Adipocyte (in vitro differentiated cells): ENCODE measurements around the gene RASGEF1C.

Experiments used
- DNase-seq: peaks from one replicate; pipeline ENCODE4 v3.0.0-alpha.2; 2015; ENCODE audit warnings: low read depth
- H3K27me3 ChIP-seq: replicated peaks from 2 replicates; pipeline ENCODE4 v1.7.0; 2013; ENCODE audit warnings: mild to moderate bottlenecking, low read length, moderate library complexity; ENCODE audit not compliant: control insufficient read depth, insufficient read depth
- H3K36me3 ChIP-seq: 2 replicates; pipeline ENCODE4 v1.7.0; 2013; ENCODE audit warnings: low read length, mild to moderate bottlenecking, moderate library complexity; ENCODE audit not compliant: control insufficient read depth, insufficient read depth, severe bottlenecking
- H3K4me1 ChIP-seq: 2 replicates; pipeline ENCODE4 v1.7.0; 2013; ENCODE audit warnings: mild to moderate bottlenecking, low read length, moderate library complexity; ENCODE audit not compliant: control insufficient read depth, insufficient read depth
- H3K4me3 ChIP-seq: 2 replicates; pipeline ENCODE4 v1.7.0; 2013; ENCODE audit warnings: mild to moderate bottlenecking, low read length, moderate library complexity
- H3K9ac ChIP-seq: 2 replicates; pipeline ENCODE4 v1.7.0; 2013; ENCODE audit warnings: mild to moderate bottlenecking, low read length, moderate library complexity
- H3K9me3 ChIP-seq: 2 replicates; pipeline ENCODE4 v1.7.0; 2013; ENCODE audit warnings: mild to moderate bottlenecking, low read length, moderate library complexity; ENCODE audit not compliant: control insufficient read depth

The RASGEF1C gene

GRCh38 chr5:180100621-180101450 is 108.2 kb downstream of the RASGEF1C start:
- Histone ChIP-seq H3K27me3 (peaks cover 14% of the 10 kb centered on the region), H3K9me3 (peaks cover 2% of the 10 kb centered on the region), H3K36me3 (no peaks in the 10 kb centered on the region), H3K9ac (no peak overlapping the region), H3K4me3 (no peak overlapping the region), H3K4me1 (no peaks in the 10 kb centered on the region)
- DNase-seq = no peak

GRCh38 chr5:180099733-180100611 is 109.0 kb downstream of the RASGEF1C start:
- DNase-seq = no peak
- H3K4me3 ChIP-seq = no peak overlapping the region
- peaks cover 18% of the 10 kb centered on the region for H3K27me3 ChIP-seq
- no peaks in the 10 kb centered on the region for H3K4me1 ChIP-seq
- H3K9ac ChIP-seq = no peak overlapping the region
- no peaks in the 10 kb centered on the region for H3K9me3 ChIP-seq
- no peaks in the 10 kb centered on the region for H3K36me3 ChIP-seq

- Histone ChIP-seq H3K27me3 (peaks cover 18% of the 10 kb centered on the region), H3K9ac (no peak overlapping the region), H3K4me1 (no peaks in the 10 kb centered on the region), H3K4me3 (no peak overlapping the region), H3K36me3 (no peaks in the 10 kb centered on the region), H3K9me3 (no peaks in the 10 kb centered on the region)
- no peak for DNase-seq
Measured at GRCh38 chr5:180098991-180099732, 109.8 kb downstream of the RASGEF1C start.

GRCh38 chr5:180098526-180098925 is 110.5 kb downstream of the RASGEF1C start:
- no peaks in the 10 kb centered on the region for H3K36me3 ChIP-seq
- DNase-seq = no peak
- no peaks in the 10 kb centered on the region for H3K4me1 ChIP-seq
- H3K4me3 ChIP-seq = no peak overlapping the region
- no peak overlapping the region for H3K9ac ChIP-seq
- peaks cover 18% of the 10 kb centered on the region for H3K27me3 ChIP-seq
- no peaks in the 10 kb centered on the region for H3K9me3 ChIP-seq

- Histone ChIP-seq H3K9me3 (no peaks in the 10 kb centered on the region), H3K4me1 (no peaks in the 10 kb centered on the region), H3K27me3 (peaks cover 18% of the 10 kb centered on the region), H3K4me3 (no peak overlapping the region), H3K9ac (no peak overlapping the region), H3K36me3 (no peaks in the 10 kb centered on the region)
- DNase-seq = no peak
Measured at GRCh38 chr5:180097926-180098325, 111.1 kb downstream of the RASGEF1C start.

- Histone ChIP-seq H3K9ac (no peak overlapping the region), H3K36me3 (no peaks in the 10 kb centered on the region), H3K27me3 (peaks cover 18% of the 10 kb centered on the region), H3K9me3 (no peaks in the 10 kb centered on the region), H3K4me1 (no peaks in the 10 kb centered on the region), H3K4me3 (no peak overlapping the region)
- DNase-seq = no peak
Measured at GRCh38 chr5:180097163-180097894, 111.7 kb downstream of the RASGEF1C start.

GRCh38 chr5:180096616-180097015 is 112.4 kb downstream of the RASGEF1C start:
- Histone ChIP-seq H3K9ac (no peak overlapping the region), H3K4me1 (no peaks in the 10 kb centered on the region), H3K4me3 (no peak overlapping the region), H3K9me3 (no peaks in the 10 kb centered on the region), H3K27me3 (peaks cover 18% of the 10 kb centered on the region), H3K36me3 (no peaks in the 10 kb centered on the region)
- DNase-seq = no peak

- Histone ChIP-seq H3K9ac (no peak overlapping the region), H3K36me3 (no peaks in the 10 kb centered on the region), H3K27me3 (peaks cover 18% of the 10 kb centered on the region), H3K4me1 (no peaks in the 10 kb centered on the region), H3K4me3 (no peak overlapping the region), H3K9me3 (no peaks in the 10 kb centered on the region)
- no peak for DNase-seq
Measured at GRCh38 chr5:180095545-180095944, 113.5 kb downstream of the RASGEF1C start.

- H3K4me3 ChIP-seq = no peak overlapping the region
- DNase-seq = no peak
- H3K27me3 ChIP-seq = peaks cover 18% of the 10 kb centered on the region
- no peaks in the 10 kb centered on the region for H3K9me3 ChIP-seq
- no peak overlapping the region for H3K9ac ChIP-seq
- H3K36me3 ChIP-seq = no peaks in the 10 kb centered on the region
- H3K4me1 ChIP-seq = no peaks in the 10 kb centered on the region
Measured at GRCh38 chr5:180093651-180094382, 115.2 kb downstream of the RASGEF1C start.

GRCh38 chr5:180093241-180093640 is 115.8 kb downstream of the RASGEF1C start:
- Histone ChIP-seq H3K36me3 (no peaks in the 10 kb centered on the region), H3K9me3 (no peaks in the 10 kb centered on the region), H3K4me3 (no peak overlapping the region), H3K4me1 (no peaks in the 10 kb centered on the region), H3K9ac (no peak overlapping the region), H3K27me3 (peaks cover 18% of the 10 kb centered on the region)
- DNase-seq = no peak
